LoVo (cell line): ENCODE measurements around the gene ZNF569.
"Not testable (repeated sequence)": the region's sequence is repeated elsewhere in the genome, so short reads cannot be mapped to it uniquely, and the experiment has no call there.

Experiments
- DNase-seq: peaks from one replicate; pipeline ENCODE4 v3.0.0-alpha.2; 2016; ENCODE audit warnings: low spot score

The ZNF569 gene

DNA sequence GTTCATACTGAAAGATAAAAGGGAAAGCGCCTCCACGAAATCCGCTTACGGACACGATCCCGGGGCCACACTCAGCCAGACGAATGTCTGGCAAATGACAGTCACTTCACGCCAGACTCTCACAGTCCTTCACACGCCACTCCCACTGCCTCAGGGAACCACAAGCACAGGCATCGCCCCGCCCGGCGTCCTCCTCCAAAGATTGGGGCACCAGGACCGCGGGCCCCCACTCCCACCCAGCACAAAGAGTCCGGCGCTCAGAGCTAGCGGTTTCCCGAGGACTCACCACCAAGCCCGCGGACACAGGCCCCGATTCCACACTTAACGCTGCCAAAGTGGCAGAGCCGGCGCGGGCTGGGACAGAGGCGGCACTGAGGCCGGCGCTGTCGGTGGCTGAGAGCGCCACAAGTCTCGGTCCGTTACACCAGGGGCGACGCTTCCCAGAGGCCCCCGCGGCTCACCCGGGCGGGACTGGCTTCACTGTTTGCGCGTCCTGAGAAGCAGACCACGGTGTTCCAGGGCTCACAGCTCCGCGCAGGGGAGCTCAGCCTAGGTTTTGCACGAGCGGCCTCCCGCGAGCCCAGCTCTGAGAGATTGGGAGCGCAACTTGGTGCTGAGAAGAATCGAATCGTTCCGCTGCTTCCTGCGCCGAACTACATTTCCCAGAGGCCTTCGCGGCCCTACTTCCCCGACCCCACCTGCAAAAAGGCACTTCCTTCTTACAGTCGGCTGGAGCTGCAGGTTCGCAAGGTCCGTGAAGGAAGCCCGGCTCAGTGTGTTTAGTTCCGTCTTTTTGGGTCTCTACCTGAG, at the start of gene ZNF569:
ZNF569 (minus strand) TSS at position 647 of the 810 bp plus-strand sequence. CDS start 22,523 bp downstream, outside the sequence.
- no peak for DNase-seq

DNA sequence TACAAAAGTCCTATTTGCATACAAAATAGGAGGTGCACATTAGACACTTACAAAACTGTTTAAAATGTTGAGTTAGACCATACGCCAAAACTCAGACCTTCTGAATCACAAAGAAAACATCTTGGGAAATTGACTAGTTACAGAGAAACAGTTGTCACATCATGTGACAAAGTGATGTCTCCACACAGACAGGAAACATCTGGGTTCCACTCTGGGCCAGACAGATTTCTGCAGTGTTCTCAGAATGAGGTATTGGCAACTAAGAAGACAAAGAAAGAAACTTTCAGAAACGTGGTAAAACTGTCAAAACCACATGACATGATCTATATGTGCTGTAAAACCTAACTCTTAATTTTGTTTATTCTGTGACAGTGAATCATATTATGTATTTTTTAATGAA, 46.2 kb upstream of the ZNF569 start:
- no peak for DNase-seq

DNA sequence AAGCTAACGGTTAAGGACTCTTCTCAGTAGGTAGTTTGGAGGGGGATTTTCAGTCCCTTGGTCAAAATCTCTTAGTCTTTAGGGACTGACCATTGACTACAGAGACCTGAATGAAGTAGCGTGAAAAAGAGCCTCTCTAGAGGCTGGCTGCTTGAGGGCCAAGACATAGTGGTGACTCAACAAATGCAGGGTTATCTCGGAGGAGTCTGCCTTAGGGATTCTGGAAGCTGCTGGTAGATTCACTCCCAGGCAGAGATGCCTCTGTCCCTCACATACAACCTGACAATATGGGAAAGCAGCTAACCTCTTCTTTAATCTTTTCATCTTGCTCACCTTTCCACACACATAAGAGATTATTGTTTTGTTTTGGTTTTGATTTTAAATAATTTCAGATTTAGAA, 44.6 kb upstream of the ZNF569 start:
- no peak for DNase-seq

DNA sequence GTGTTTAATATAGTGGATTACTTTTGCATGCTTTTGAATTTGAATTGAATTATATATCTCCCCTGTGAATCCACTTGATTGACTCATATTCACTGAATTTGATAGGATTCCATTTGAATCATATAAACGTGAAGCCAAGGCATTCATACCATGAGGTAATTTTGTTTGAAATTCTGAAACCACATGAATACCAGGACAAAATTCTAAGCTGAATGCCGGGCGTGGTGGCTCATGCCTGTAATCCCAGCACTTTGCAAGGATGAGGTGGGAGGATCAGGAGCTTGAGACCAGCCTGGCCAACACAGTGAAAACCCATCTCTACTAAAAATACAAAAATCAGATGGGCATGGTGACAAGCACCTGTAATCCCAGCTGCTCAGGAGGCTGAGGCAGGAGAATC, 43.9 kb upstream of the ZNF569 start:
- no peak for DNase-seq

DNA sequence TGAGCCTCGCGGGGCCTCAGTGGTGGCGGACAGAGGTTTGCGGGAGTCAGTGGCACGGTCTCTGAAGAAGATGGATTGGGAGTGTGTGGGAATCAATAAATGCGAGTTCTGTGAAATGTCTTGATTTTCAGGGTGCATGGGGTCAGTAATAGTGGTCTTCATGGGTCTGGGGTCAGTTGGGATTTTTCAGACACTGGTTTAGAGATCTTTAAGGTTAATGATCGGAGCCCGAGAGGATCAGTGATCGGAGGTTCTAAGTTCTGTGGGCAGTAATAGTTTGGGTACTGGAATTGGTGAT, 39.9 kb upstream of the ZNF569 start:
- no peak for DNase-seq

DNA sequence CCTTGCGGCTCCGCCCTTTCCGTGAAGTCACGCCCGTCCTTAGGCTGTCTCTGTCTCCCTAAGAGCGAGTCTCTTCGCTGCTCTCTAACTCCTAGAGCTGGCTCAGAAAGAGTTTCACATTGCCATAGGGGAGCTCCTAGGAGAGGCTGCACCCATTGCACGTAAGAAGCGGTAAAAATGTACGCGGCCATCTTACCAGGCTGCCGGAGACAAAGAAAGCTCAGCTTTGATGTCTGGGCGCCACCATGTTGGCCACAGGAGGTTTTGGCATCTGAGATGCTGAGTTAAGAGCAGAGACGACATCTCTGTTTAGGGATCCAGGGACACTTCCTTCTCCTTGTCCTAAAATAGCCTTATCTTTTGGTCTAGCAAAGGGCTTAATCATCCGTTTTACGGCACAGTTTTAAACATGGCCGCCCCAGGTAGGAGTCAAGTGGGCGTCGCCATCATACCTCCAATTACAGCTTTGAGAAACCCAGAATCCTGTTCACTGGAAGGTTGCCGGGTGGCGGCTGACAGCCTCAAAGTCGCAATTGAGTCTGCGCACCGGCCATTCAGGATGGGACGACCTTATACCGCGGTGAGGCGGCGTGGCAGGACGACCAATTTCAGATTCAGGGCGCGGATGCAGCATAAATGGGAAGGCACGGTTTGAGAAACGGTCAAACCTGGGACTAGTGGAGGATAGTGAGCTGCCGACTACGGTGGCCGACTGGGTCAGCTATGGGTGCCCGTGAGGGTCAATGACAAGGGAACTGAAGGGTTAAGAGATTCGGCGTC, 39.3 kb upstream of the ZNF569 start, which contains the start of gene ZNF793:
ZNF793 (plus strand) TSS at position 553 of the 780 bp plus-strand sequence. CDS start 16,501 bp downstream, outside the sequence.
- DNase-seq, result no peak

DNA sequence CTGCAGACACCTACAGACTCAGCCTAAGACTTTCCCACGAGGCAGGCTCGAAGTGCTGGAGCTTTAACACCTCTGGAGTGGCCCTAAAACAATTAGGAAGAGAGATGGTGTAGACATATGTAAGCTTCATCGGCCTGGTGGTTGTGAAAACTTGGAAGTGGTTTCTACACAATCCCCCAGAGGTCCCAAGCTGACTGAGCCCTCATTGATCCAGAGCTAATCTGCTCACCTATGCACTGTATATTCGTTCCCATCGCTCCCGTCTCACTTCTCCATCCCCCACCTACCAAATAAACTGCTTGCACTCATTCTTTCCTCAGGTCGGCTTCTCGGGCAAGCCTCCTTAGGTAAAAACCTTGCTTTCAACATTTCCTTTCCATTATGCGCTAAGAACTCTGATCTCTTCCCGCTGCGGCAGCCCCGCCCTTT, 38.7 kb upstream of the ZNF569 start:
- DNase-seq, result no peak

DNA sequence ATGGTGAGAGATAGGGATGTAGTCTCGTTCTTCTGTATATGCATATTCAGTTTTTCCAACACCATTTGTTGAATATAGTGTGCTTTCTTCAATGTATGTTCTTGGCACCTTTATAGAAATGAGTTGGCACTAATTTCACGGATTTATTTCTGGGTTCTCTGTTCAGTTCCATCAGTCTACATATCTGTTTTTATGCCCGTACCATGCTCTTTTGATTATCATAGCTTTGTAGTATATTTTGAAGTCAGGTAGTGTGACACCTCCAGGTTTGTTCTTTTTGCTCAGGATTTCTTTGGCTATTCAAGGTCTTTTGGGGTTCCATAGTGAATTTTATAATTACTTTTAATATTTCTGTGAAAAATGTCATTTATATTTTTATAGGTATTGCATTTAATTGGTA, 25.0 kb upstream of the ZNF569 start:
- DNase-seq, result no peak

DNA sequence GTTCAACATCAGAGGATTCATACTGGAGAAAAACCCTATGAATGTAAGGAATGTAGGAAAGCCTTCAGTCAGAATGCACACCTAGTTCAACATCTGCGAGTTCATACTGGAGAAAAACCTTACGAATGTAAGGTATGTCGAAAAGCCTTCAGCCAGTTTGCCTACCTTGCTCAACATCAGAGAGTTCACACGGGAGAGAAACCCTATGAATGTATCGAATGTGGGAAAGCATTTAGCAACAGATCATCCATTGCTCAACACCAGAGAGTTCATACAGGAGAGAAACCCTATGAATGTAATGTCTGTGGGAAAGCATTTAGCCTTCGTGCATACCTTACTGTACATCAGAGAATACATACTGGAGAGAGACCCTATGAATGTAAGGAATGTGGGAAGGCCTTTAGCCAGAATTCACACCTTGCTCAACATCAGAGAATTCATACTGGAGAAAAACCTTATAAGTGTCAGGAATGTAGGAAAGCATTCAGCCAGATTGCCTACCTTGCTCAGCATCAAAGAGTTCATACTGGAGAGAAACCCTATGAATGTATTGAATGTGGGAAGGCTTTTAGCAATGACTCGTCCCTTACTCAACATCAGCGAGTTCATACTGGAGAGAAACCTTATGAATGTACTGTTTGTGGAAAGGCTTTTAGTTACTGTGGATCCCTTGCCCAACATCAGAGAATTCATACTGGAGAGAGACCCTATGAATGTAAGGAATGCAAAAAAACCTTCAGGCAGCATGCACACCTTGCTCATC, 17.3 kb upstream of the ZNF569 start:
- no peak for DNase-seq

DNA sequence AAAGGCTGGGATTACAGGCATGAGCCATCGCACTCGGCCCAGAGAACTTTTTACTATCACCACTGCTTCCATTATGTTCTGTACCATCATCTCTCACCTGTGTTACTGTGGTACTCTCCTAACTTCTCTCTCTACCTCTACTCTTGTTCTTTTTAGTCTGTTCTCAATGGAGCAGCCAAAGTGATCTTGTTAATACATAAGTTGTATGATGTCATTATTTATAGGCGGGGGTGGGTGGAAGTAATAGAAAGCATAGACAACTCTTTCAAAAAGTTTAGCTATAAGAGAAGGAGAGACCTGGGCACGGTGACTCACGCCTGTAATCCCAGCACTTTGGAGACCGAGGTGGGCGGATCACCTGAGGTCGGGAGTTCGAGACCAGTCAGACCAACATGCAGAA, 4.9 kb upstream of the ZNF569 start:
- no peak for DNase-seq

DNA sequence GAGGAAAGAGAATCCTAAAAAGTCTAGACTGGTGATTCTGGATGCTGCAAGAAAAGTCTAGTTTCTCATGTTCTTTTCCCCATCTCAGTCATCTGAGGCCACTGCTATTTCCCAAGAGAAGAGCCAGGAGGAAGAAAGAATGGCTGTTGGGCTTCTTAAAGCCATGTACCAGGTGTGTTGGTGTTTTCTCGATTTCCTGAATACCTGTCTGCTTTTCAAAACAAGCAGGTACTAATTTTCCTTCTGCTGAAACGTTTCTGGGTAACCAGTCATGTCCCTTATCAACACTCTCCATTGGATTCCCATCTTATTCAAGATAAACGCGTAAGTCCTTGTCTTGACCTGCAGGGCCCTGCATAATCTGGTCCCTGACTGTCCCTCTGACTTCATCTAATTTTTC, 3.0 kb upstream of the ZNF569 start:
- no peak for DNase-seq

DNA sequence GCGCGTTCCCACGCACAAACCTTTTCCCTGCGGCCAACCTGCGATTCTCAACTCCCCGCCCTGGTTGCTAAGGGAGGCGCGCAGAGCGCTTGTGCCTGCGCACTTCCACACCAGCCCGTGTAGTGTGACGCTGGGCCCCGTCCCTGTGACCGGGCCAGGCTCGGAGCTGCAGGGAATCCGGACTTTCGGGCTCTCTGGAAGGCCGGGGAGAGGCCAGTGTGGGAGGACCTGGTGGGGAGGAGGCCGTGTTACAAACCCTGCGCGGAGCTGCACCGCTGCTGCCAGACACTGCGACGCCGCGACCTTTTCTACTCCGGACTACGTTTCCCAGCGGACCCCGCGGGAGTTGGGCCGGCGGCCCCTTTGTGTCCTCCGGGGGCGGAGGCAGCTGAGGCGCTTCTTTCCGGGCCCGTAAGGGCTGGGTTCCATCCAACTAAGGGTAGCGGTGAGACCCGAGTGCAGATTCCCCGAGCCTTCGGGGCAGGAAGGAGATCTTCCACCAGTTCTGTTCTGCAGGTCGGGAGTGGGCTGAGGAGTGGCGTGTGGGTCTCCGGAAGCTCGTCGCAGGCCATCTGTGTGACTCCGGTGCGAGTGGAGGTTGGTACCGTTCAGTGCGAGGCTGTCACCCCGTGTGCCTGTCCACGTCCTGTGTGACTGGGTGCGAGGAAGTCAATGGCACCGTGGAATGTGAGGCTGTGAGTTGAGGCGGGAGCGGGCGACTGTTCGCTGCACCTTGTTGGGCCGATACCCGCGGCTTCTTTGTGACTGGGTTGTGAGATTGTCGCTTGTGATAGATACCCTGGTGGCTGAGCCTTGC, 1.9 kb upstream of the ZNF569 start, which contains the start of gene ZNF570:
ZNF570 (plus strand) TSS at position 396 of the 817 bp plus-strand sequence. CDS start 999 bp downstream, outside the sequence.
- DNase-seq, result no peak

DNA sequence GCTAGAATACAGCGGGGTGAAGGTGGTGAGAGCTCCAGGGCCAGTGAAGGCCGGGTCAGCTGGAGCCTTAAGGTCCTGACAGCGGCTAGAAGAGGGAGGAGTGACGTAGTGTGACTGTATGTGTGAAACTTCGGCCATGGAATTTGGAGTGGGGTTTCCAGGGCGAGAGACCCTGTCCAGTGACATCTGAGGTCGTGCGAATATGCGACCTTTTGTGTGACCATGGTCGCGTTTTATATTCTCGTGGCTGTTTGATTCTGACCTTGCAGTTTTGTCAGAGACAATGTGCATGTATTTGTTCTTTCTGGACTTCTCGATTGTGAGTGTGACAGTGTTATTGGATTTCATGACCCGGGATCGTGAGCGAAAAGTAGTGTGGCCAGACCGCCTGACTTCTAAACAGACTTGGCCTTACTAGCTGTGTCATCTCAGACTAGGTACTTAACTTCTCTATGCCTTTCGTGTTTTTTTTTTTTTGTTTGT, 405 bp upstream of the ZNF569 start:
- no peak for DNase-seq

DNA sequence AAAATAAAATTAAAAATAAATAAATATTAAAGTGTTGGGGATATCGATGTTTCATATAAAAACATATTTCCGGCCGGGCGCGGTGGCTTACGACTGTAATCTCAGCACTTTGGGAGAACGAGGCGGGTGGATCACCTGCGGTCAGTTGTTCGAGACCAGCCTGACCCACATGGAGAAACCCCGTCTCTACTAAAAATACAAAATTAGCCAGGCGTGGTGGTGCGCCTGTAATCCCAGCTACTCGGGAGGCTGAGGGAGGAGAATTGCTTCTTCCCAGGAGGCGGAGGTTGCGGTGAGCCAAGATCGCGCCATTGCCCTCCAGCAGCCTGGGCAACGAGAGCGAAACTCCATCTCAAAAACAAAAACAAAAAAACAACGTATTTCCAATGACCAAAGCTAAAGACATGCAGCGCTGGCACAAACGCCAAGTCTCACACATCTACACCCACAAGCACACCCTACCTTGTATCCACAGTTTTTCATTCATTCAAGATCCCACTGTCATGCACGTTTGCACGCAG, 907 bp downstream of the ZNF569 start:
- no peak for DNase-seq

DNA sequence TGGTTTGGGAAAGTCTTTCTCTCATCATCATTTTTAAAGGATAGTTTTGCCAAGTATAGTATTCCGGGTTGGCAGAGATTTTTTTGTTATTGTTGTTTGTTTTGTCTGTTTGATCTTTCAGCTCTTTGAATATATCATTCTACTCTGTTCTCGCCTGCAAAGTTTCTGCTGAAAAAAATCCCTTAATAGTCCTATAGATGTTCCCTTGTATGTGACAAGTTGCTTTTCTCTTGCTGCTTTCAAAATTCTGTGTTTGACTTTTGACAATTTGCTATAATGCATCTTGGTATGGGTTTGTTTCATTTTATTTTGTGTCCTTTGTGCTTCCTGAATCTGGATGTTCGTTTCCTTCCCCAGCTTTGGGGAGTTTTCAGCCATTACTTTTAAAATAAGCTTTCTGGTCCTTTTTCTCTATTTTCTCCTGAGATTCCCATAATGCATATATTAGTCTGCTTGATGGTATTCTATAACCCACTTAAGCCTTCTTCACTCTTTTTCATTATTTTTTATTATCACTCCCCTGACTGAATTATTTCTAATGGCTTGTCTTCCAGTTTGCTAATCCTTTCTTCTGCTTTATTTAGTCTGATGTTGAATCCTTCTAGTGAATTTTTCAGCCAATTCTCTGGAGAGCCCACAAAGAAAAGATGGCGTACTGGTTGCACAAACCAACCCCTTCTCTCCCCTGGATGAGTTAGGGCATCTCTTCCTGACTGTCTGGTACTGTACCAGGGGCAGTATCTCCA, 14.6 kb downstream of the ZNF569 start:
- no peak for DNase-seq

DNA sequence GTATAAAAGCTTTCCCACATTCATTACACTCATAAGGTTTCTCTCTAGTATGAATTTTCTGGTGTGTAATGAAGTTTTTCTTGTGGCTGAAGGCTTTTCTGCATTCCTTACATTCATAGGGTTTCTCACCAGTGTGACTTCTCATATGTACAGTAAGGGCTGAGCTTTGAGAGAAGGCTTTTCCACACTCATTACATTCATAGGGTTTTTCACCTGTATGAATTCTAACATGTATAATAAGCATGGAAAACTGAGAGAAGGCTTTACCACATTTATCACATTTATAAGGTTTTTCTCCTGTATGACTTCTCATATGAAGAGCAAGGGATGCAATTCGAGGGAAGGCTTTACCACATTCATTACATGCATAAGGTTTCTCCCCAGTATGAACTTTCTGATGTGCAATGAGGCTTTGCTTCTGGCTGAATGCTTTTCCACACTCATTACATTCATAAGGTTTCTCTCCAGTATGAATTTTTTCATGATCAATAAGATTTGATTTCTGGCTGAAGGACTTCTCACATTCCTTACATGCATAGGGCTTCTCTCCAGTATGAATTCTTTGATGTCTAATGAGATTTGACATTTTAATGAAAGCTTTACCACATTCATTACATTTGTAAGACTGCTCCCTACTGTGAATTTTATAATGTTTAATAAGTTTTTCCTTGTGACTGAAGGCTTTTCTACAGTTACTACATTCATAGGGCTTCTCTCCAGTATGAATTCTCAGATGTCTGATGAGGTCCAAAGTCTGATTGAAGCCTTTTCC, 53.7 kb downstream of the ZNF569 start:
- DNase-seq, result no peak

DNA sequence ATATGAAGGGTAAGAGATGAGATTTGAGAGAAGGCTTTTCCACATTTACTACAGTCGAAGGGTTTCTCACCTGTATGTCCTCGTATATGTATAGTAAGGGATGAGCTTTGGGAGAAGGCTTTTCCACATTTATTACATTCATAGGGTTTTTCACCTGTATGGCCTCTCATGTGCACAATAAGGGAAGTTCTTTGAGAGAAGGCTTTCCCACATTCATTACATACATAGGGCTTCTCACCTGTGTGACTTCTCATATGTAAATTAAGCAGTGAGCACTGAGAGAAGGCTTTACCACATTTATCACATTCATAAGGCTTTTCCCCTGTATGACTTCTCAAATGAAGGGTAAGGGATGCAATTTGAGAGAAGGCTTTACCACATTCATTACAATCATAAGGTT, 54.5 kb downstream of the ZNF569 start:
- DNase-seq, result no peak

DNA sequence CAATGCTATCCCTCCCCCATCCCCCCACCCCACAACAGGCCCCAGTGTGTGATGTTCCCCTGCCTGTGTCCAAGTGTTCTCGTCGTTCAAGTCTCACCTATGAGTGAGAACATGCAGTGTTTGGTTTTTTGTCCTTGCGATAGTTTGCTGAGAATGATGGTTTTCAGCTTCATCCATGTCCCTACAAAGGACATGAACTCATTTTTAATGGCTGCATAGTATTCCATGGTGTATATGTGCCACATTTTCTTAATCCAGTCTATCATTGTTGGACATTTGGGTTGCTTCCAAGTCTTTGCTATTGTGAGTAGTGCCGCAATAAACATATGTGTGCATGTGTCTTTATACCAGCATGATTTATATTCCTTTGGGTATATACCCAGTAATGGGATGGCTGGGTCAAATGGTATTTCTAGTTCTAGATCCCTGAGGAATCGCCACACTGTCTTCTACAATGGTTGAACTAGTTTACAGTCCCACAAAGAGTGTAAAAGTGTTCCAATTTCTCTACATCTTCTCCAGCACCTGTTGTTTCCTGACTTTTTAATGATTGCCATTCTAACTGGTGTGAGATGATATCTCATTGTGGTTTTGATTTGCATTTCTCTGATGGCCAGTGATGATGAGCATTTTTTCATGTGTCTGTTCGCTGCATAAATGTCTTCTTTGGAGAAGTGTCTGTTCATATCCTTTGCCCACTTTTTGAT, 61.0 kb downstream of the ZNF569 start:
- not testable (repeated sequence) for DNase-seq

DNA sequence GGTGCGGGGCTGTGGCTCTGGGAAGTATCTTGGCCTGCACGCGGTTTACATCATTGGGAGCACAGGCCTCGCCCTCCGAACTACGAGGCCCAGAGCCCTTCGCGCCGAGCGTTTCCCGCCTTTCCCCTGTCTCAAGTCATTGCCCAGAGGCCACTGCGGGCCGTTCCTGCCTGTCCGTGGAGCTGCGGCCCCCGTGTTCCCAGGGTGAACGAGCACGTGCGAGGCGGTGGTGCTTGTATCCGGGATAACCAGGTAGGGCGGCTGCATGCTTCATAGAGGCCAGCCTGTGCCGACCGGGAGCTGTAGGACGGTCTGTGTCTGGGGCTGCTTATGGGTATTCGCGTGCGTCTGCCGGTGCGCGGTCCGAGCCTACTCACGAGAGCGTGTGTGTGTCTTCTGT, 63.8 kb downstream of the ZNF569 start:
- no peak for DNase-seq
